ENCODE measurements around the gene FAM200A.
"Not testable (repeated sequence)": the region's sequence is repeated elsewhere in the genome, so short reads cannot be mapped to it uniquely, and the experiment has no call there.

Gene FAM200A

GRCh38 chr7:99551767-99552463, at the start of gene FAM200A:
Gene FAM200A (minus strand): TSS chr7:99552114. CDS start chr7:99548407, 3,707 bp downstream.
- peak; percentile 88 for DNase-seq

- no peak for DNase-seq
Observed at GRCh38 chr7:99599836-99600235, 47.9 kb upstream of the FAM200A start.

- DNase-seq = no peak
Observed at GRCh38 chr7:99597762-99598501, 46.0 kb upstream of the FAM200A start, which contains the start of gene TMEM225B. Gene TMEM225B (plus strand): TSS chr7:99598267. CDS start chr7:99604389, 6,122 bp downstream.

- no peak for DNase-seq
Observed at GRCh38 chr7:99596408-99596955, 44.6 kb upstream of the FAM200A start.

- no peak for DNase-seq
Observed at GRCh38 chr7:99594948-99595745, 43.2 kb upstream of the FAM200A start.

GRCh38 chr7:99588868-99589267, 37.0 kb upstream of the FAM200A start:
- no peak for DNase-seq

GRCh38 chr7:99580778-99581332, 28.9 kb upstream of the FAM200A start:
- DNase-seq = not testable (repeated sequence)

- no peak for DNase-seq
Observed at GRCh38 chr7:99579956-99580777, 28.3 kb upstream of the FAM200A start.

GRCh38 chr7:99579281-99579955, 27.5 kb upstream of the FAM200A start:
- no peak for DNase-seq

- no peak for DNase-seq
Observed at GRCh38 chr7:99576251-99576650, 24.3 kb upstream of the FAM200A start.

- DNase-seq = no peak
Observed at GRCh38 chr7:99573257-99573656, 21.3 kb upstream of the FAM200A start.

GRCh38 chr7:99571768-99572167, 19.9 kb upstream of the FAM200A start:
- DNase-seq = no peak

- DNase-seq = not testable (repeated sequence)
Observed at GRCh38 chr7:99568770-99569169, 16.9 kb upstream of the FAM200A start.

GRCh38 chr7:99563650-99564049, 11.7 kb upstream of the FAM200A start:
- peak; percentile 72 for DNase-seq

- peak; percentile 99 for DNase-seq
Observed at GRCh38 chr7:99562832-99563231, 10.9 kb upstream of the FAM200A start.

- DNase-seq = no peak
Observed at GRCh38 chr7:99562114-99562784, 10.3 kb upstream of the FAM200A start.

- DNase-seq = no peak
Observed at GRCh38 chr7:99561737-99562051, 9.8 kb upstream of the FAM200A start.

GRCh38 chr7:99560834-99561736, 9.2 kb upstream of the FAM200A start:
- DNase-seq = no peak

GRCh38 chr7:99559175-99559915, 7.4 kb upstream of the FAM200A start:
- DNase-seq = peak; percentile 18

All from HCEC 1CT (cell line).